Left ventricle myocardium inferior (tissue), 1 donor: ENCODE data around the gene SWAP70. TPM values are rescaled to one million over a fixed set of nuclear protein-coding genes. Genes with fewer than 3 reads are reported as not detected.

Experiments
- DNase-seq: peaks from one replicate; pipeline ENCODE4 v3.0.0-alpha.2; 2020
- H3K27ac ChIP-seq: fragments of 200-600 bp; replicated peaks from 2 replicates; pipeline ENCODE4 v1.8.0; 2021
- H3K27me3 ChIP-seq: fragments of 200-600 bp; 2 replicates; pipeline ENCODE4 v1.8.0; 2021; ENCODE audit warnings: low read depth
- H3K36me3 ChIP-seq: fragments of 200-600 bp; 2 replicates; pipeline ENCODE4 v1.8.0; 2021
- H3K4me1 ChIP-seq: fragments of 200-600 bp; 2 replicates; pipeline ENCODE4 v1.8.0; 2021
- H3K4me3 ChIP-seq: fragments of 200-600 bp; 2 replicates; pipeline ENCODE4 v1.8.0; 2021; ENCODE audit warnings: mild to moderate bottlenecking, moderate library complexity
- H3K9me3 ChIP-seq: fragments of 200-600 bp; replicated peaks from 2 replicates; pipeline ENCODE4 v1.8.0; 2021
- CTCF ChIP-seq: fragments of 200-600 bp; IDR thresholded peaks from 2 replicates; pipeline ENCODE4 v1.8.0; 2021; ENCODE audit warnings: antibody characterized with exemption, mild to moderate bottlenecking, borderline replicate concordance
- intact Hi-C: fragments of 100-400 bp; cut with micrococcal nuclease; formaldehyde crosslinking; loops from one replicate; pipeline ENCODE4 v1.11.0; 2022
- total RNA-seq: library from RNA; stranded (reverse); fragmentation: NEBNext Ultra II Directional; extraction: Animal tissue kit (Norgen Biotek cat#: 25700); gene quantifications from one replicate; pipeline ENCODE4 v1.2.1, GENCODE V29; 2021
- donor health status: DM: no; HTN: yes; CAD: no; lungs with severe emphysema.

The SWAP70 gene
- total RNA-seq, 1 donor from 2014 or later = 20.6 TPM

DNA sequence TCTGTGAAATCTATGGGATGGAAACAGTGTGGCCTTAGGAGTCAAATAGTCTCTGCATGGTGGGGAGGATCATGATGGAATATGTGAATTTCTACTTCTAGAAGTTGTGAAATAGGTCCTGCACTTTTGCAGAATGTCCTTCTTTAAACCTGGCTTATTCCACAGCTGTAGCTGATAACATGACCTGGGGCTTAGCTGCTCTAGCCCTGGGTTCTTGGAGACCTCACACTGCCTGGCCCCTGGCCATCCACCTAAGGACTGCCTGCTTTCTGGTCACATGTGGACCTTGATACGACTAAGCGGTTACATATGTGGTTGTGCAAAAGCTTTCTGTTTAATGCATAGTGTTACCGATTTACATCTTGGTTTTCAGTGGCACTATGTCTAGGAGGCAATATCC lies 88.2 kb downstream of the SWAP70 start:
- intact Hi-C loops = no loop called here
- no peak for TF ChIP-seq CTCF
- no peak overlapping the region for H3K4me3 ChIP-seq
- peak; percentile 51 for DNase-seq
- peaks cover 25% of the 10 kb centered on the region for H3K36me3 ChIP-seq
- H3K27me3 ChIP-seq = no peaks in the 10 kb centered on the region
- H3K4me1 ChIP-seq = peaks cover 61% of the 10 kb centered on the region
- H3K9me3 ChIP-seq = no peaks in the 10 kb centered on the region
- H3K27ac ChIP-seq = peak overlapping the region; percentile 18

DNA sequence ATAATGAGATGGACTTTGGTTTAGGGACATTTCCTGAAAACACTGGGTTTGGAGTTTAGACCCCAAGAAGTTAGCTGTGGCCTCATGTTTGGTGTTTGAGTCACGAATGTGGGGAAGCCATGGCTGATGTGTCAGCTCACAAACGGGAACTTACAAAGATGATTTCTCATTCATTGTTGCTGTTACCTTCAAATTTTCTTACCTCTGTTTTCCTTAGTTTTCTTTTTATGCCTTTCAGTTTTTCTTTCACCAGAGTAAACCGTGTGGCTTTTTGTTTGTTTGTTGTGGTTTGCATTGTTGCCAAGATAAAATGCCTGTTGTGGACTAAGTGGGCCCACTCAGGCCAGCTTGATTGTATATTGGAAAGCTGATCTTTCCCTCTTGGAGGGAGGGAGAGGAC lies 89.1 kb downstream of the SWAP70 start:
- H3K4me1 ChIP-seq = peaks cover 64% of the 10 kb centered on the region
- intact Hi-C loops = no loop called here
- no peak for TF ChIP-seq CTCF

DNA sequence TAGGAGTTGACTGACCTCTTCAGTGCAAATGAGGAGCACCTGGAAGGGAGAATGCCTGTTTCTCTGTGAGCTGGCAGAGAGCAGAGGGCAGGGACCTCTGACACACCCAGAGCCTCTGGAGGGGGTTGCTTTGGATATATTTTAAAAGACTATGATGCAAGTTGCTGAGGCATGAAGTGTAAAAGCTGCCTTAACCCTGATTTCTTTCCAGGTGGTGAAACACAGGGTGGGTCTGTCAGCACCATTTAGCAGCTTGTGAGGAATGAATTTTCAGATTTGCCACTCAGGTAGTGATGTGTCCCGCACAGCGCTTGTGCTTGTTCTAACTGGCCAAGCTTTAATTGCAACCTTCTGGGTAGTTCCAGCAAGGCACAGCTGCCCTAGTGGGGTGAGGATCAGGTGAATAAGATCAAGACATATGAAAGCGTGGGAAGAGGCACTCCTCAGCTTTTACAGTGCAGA lies 90.2 kb downstream of the SWAP70 start:
- no peak for DNase-seq
- intact Hi-C loops = no loop called here
- H3K4me1 ChIP-seq = peaks cover 66% of the 10 kb centered on the region
- TF ChIP-seq CTCF = no peak
- no peaks in the 10 kb centered on the region for H3K27me3 ChIP-seq
- H3K27ac ChIP-seq = peak overlapping the region; percentile 47
- H3K4me3 ChIP-seq = no peak overlapping the region
- H3K9me3 ChIP-seq = no peaks in the 10 kb centered on the region
- peaks cover 21% of the 10 kb centered on the region for H3K36me3 ChIP-seq

More for the DNA sequence above, 89.1 kb downstream of the SWAP70 start:
- no peak overlapping the region for H3K27ac ChIP-seq
- no peak overlapping the region for H3K4me3 ChIP-seq
- H3K36me3 ChIP-seq = peaks cover 25% of the 10 kb centered on the region
- DNase-seq = no peak
- no peaks in the 10 kb centered on the region for H3K9me3 ChIP-seq
- no peaks in the 10 kb centered on the region for H3K27me3 ChIP-seq

DNA sequence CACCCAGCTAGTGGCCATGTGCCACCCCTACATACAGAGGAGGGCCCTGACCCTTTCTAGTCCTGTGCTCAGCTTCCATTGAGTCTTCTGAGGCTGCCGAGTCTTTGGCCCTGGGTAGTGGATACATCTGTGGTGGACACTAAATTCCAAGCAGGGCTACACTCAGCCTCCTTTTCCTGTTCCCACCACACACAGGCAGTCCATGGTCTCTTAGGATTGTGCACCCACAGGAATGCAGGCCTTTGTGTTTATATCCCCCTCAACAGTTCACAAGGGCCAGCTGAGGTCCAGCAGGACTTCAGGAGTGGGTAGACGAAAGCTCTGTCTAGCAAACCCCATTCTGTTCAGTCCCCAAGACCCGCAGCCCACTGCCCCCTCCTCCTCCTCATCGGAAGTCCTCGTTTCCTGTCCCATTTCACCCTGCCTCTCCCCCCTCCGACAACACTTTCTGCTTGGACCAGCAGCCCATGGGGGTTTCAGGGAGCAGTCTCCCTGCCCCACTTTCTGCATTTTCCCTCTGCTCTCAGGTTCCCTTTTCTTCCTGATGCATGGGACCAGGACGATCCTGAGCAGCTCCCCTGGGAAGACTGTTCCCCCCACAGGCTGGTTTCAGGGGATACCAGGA lies 91.8 kb downstream of the SWAP70 start:
- H3K4me3 ChIP-seq = no peak overlapping the region
- peaks cover 82% of the 10 kb centered on the region for H3K4me1 ChIP-seq
- peaks cover 7% of the 10 kb centered on the region for H3K36me3 ChIP-seq
- no peaks in the 10 kb centered on the region for H3K27me3 ChIP-seq
- intact Hi-C loops = no loop called here
- no peak for TF ChIP-seq CTCF
- DNase-seq = no peak
- H3K9me3 ChIP-seq = no peaks in the 10 kb centered on the region
- peak overlapping the region; percentile 47 for H3K27ac ChIP-seq

DNA sequence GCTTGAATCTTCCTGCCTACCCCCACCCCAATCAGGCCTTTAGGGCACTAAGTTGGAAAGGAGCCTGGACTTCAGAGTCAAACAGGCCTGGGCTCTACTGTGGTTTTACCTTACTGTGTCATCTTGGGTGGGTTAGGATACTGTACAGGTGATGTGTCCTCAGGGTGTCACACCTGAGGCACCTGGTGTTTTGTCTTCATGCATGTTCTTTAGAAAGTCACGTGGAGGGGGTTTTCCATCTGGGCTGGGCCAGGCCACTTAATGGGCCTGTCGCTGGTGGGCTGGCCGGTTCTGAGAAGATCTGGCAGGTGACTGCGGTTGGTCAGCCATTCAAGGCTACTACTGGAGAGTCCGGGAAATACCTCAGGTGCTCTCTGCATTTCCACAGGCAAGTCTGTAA lies 92.6 kb downstream of the SWAP70 start:
- Histone ChIP-seq H3K27me3 (no peaks in the 10 kb centered on the region), H3K27ac (no peak overlapping the region), H3K9me3 (no peaks in the 10 kb centered on the region), H3K36me3 (peaks cover under 1% of the 10 kb centered on the region), H3K4me1 (peaks cover 81% of the 10 kb centered on the region), H3K4me3 (no peak overlapping the region)
- DNase-seq = no peak
- intact Hi-C loops = no loop called here
- no peak for TF ChIP-seq CTCF
